Right lobe of liver (tissue), 6 donors: ENCODE data around the gene HNRNPA1L2. TPM values are rescaled to one million over a fixed set of nuclear protein-coding genes. Genes with fewer than 3 reads are reported as not detected.

Experiments
- ATAC-seq, 4 donors: fragments of 200-7000 bp; cut with Tn5 transposase; one replicate each; pipeline ENCODE4 v1.9.1; 2020; ENCODE audit warnings: mild to moderate bottlenecking in 4 of 4, moderate library complexity in 4 of 4
- DNase-seq, 3 donors: peaks; one replicate each; pipeline ENCODE4 v3.0.0-alpha.2; 2020
- H3K27ac ChIP-seq, 3 donors: fragments of 200-600 bp; one replicate each; pipeline ENCODE4 v1.8.0; 2022
- H3K27me3 ChIP-seq, 2 donors: fragments of 200-600 bp; one replicate each; pipeline ENCODE4 v1.8.0; 2022
- H3K36me3 ChIP-seq, 4 donors: fragments of 200-600 bp; sonication (generic) in 1 of 4; one replicate each; pipeline versions ENCODE4 v1.5.1 to v1.8.0; 2017 to 2022; ENCODE audit warnings: control low read depth in 1 of 4
- H3K4me1 ChIP-seq, 4 donors: fragments of 200-600 bp; sonication (generic) in 1 of 4; one replicate each; pipeline versions ENCODE4 v1.5.1 to v1.8.0; 2017 to 2022; ENCODE audit warnings: control low read depth in 1 of 4
- H3K4me3 ChIP-seq, 3 donors: fragments of 200-600 bp; one replicate each; pipeline ENCODE4 v1.8.0; 2022
- H3K9me3 ChIP-seq, 4 donors: fragments of 200-600 bp; sonication (generic) in 1 of 4; one replicate each; pipeline versions ENCODE4 v1.5.1 to v1.8.0; 2017 to 2022; ENCODE audit warnings: control low read depth in 1 of 4
- POLR2A ChIP-seq: fragments of 450-650 bp; IDR thresholded peaks from one replicate; pipeline ENCODE4 v1.6.1; 2017; ENCODE audit warnings: antibody characterized with exemption, mild to moderate bottlenecking
- WGBS: methylation state at CpG from one replicate; pipeline ENCODE4 v1.1.6; 2018; ENCODE audit warnings: low coverage, low lambda C conversion rate; ENCODE audit not compliant: insufficient coverage; ENCODE audit errors: missing lambda C conversion rate; 5-methylcytosine and 5-hydroxymethylcytosine counted together
- intact Hi-C, 2 donors: fragments of 100-400 bp; cut with DNase I; formaldehyde crosslinking; loops; one replicate each; pipeline versions ENCODE4 v1.11.2 to v1.14.1; 2022
- total RNA-seq, 6 experiments: library from RNA; depleted of rRNA in 2 of 6; stranded (reverse); fragments of >200 nt in 2 of 6; fragmentation: NEBNext Ultra II Directional in 3 of 6; extraction: Animal tissue kit (Norgen Biotek cat#: 25700) in 3 of 6; gene quantifications; one replicate each; pipeline versions ENCODE4 v1.1.0 to v1.2.4, GENCODE V29; 2016 to 2023
- TF ChIP-seq, protein P1 (sequence below), 4 donors: fragments of 200-600 bp in 3 of 4; fragments of 450-650 bp in 1 of 4; IDR thresholded peaks; one replicate each; pipeline versions ENCODE4 v1.5.1 to v1.8.0; 2016 to 2022; ENCODE audit warnings: antibody characterized with exemption in 4 of 4, mild to moderate bottlenecking in 2 of 4
- donor health status: DM: no; HTN: yes; CAD: no.
- donor health status: DM: no; HTN: no; CAD: no.
- donor health status: DM: no; HTN: no; CAD: no.
- donor health status: DM: no; HTN: yes; CAD: no.
- donor health status: DM: no; HTN: yes; CAD: no.

HNRNPA1L2 gene
- total RNA-seq, 6 experiments from 2014 or later: 0.31 to 1.9 (median 1.2) TPM

DNA sequence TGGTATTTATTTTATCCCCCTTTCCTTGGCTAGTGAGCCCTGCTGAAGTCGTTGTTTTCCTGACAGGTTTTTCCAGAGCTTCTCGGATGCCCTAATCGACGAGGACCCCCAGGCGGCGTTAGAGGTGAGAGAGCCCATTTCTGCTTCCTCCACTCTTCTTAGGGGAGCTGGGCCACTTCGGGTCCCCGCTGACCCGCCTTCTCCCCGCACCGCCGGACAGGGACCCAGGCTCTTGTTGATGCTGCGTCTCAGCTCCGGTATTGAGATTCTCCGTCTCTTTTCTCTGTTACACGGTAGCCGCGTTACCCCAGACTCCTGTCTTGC is 10.7 kb downstream of the HNRNPA1L2 start:
- intact Hi-C loops: no loop called here
- peak; percentile 17 to 34 (median 28) for ATAC-seq
- peak in 1 of 3 donors; percentile 57 for DNase-seq
- Histone ChIP-seq H3K4me3 (peak overlapping the region; percentile 70 to 90 (median 75)), H3K4me1 (peaks cover 0 to 11% (median 4%) of the 10 kb centered on the region in 4 donors), H3K36me3 (peaks cover 0 to 9% (median 2%) of the 10 kb centered on the region in 4 donors), H3K27ac (peak overlapping the region; percentile 94 to 96 (median 96)), H3K9me3 (no peaks in the 10 kb centered on the region), H3K27me3 (no peaks in the 10 kb centered on the region)
- 0% methylated on average over 11 of the region's 18 CpGs for WGBS
- TF ChIP-seq, protein P1, sequence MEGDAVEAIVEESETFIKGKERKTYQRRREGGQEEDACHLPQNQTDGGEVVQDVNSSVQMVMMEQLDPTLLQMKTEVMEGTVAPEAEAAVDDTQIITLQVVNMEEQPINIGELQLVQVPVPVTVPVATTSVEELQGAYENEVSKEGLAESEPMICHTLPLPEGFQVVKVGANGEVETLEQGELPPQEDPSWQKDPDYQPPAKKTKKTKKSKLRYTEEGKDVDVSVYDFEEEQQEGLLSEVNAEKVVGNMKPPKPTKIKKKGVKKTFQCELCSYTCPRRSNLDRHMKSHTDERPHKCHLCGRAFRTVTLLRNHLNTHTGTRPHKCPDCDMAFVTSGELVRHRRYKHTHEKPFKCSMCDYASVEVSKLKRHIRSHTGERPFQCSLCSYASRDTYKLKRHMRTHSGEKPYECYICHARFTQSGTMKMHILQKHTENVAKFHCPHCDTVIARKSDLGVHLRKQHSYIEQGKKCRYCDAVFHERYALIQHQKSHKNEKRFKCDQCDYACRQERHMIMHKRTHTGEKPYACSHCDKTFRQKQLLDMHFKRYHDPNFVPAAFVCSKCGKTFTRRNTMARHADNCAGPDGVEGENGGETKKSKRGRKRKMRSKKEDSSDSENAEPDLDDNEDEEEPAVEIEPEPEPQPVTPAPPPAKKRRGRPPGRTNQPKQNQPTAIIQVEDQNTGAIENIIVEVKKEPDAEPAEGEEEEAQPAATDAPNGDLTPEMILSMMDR (IDR thresholded peaks at IDR 0.05): peak in 2 of 4 donors; percentile 11 to 12
- TF ChIP-seq POLR2A: no peak

GRCh38 chr13:52659340-52659739 is 17.1 kb downstream of the HNRNPA1L2 start:
- intact Hi-C loops: no loop called here
- no peaks in the 10 kb centered on the region for H3K9me3 ChIP-seq
- H3K4me3 ChIP-seq: no peak overlapping the region
- peaks cover 0 to 2% (median 0%) of the 10 kb centered on the region in 4 donors for H3K4me1 ChIP-seq
- H3K27me3 ChIP-seq: no peaks in the 10 kb centered on the region
- 67% methylated on average over 2 of the region's 2 CpGs for WGBS
- H3K27ac ChIP-seq: no peak overlapping the region
- ATAC-seq: no peak
- H3K36me3 ChIP-seq: peaks cover 0 to 60% (median 31%) of the 10 kb centered on the region in 4 donors
- TF ChIP-seq, protein P1 (IDR thresholded peaks at IDR 0.05): no peak
- TF ChIP-seq POLR2A: no peak
- no peak for DNase-seq

- H3K4me3 ChIP-seq: no peak overlapping the region
- DNase-seq (no peak), ATAC-seq (no peak)
- no peak overlapping the region for H3K27ac ChIP-seq
- WGBS: 95% methylated on average over 4 of the region's 4 CpGs
- peaks cover 0 to 84% (median 33%) of the 10 kb centered on the region in 4 donors for H3K36me3 ChIP-seq
- H3K9me3 ChIP-seq: no peaks in the 10 kb centered on the region
- intact Hi-C loops: no loop called here
- H3K27me3 ChIP-seq: no peaks in the 10 kb centered on the region
- H3K4me1 ChIP-seq: no peaks in the 10 kb centered on the region
- TF ChIP-seq POLR2A: no peak
- TF ChIP-seq, protein P1 (IDR thresholded peaks at IDR 0.05): no peak
Observed at GRCh38 chr13:52664272-52664671, 22.0 kb downstream of the HNRNPA1L2 start.

GRCh38 chr13:52665325-52665724 is 23.1 kb downstream of the HNRNPA1L2 start:
- DNase-seq (no peak), ATAC-seq (peak in 3 of 4 donors; percentile 36 to 39 (median 39))
- Histone ChIP-seq H3K27ac (no peak overlapping the region), H3K4me3 (no peak overlapping the region), H3K36me3 (peaks cover 0 to 87% (median 31%) of the 10 kb centered on the region in 4 donors), H3K4me1 (no peaks in the 10 kb centered on the region), H3K27me3 (no peaks in the 10 kb centered on the region), H3K9me3 (no peaks in the 10 kb centered on the region)
- intact Hi-C loops: no loop called here
- TF ChIP-seq POLR2A: no peak
- TF ChIP-seq, protein P1 (IDR thresholded peaks at IDR 0.05): peak in 3 of 4 donors; percentile 34 to 39 (median 38)

DNA sequence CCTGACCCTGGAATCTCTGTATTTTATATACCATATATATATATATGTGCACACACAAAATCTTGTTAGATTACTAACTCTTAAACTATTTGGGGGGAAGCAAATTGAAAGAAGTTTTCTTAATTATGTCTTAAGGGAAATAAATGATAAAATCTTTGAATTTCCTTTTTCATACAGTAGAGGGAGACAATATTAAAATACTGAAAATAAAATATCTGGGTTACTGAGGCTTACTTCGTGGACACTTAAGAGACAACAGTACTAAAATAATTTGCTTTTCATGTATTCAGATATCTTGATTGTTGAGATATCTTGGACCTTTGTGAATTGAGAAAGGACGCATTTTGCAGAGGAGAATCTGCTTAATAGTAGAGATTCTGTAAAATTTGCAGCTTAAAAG is 27.4 kb downstream of the HNRNPA1L2 start:
- ATAC-seq: no peak

More for the DNA sequence above, 27.4 kb downstream of the HNRNPA1L2 start:
- WGBS: 84% methylated on average over 2 of the region's 2 CpGs
- Histone ChIP-seq H3K4me3 (no peak overlapping the region), H3K27me3 (no peaks in the 10 kb centered on the region), H3K36me3 (peaks cover 0 to 61% (median 13%) of the 10 kb centered on the region in 4 donors), H3K9me3 (no peaks in the 10 kb centered on the region), H3K27ac (no peak overlapping the region), H3K4me1 (no peaks in the 10 kb centered on the region)
- TF ChIP-seq, protein P1 (IDR thresholded peaks at IDR 0.05): no peak
- TF ChIP-seq POLR2A: no peak
- no peak for DNase-seq
- intact Hi-C loops: no loop called here
